Renal cortical epithelial cell (primary cell): ENCODE measurements around the gene RAX2. TPM values are rescaled to one million over a fixed set of nuclear protein-coding genes. Genes with fewer than 3 reads are reported as not detected.
"Not testable (repeated sequence)": the region's sequence is repeated elsewhere in the genome, so short reads cannot be mapped to it uniquely, and the experiment has no call there.

Experiments used
- DNase-seq: peaks from one replicate; pipeline ENCODE4 v3.0.0-alpha.2; 2011; ENCODE audit warnings: low read depth
- total RNA-seq: library from RNA; depleted of rRNA; stranded (reverse); fragments of >200 nt; gene quantifications from 2 replicates; pipeline ENCODE4 v1.2.3, GENCODE V29; 2014

RAX2 gene
- not detected in 2 replicates for total RNA-seq

- DNase-seq: no peak
Observed at GRCh38 chr19:3771906-3772455, at the start of gene RAX2. Gene RAX2, minus strand, starts transcription at chr19:3772228. Its CDS starts 486 bp downstream, at chr19:3771742.

GRCh38 chr19:3821156-3821555, 49.1 kb upstream of the RAX2 start:
- DNase-seq: no peak

GRCh38 chr19:3819989-3820388, 48.0 kb upstream of the RAX2 start:
- no peak for DNase-seq

GRCh38 chr19:3818918-3819317, 46.9 kb upstream of the RAX2 start:
- no peak for DNase-seq

GRCh38 chr19:3818466-3818865, 46.4 kb upstream of the RAX2 start:
- DNase-seq: peak; percentile 7

- no peak for DNase-seq
Observed at GRCh38 chr19:3817761-3818160, 45.7 kb upstream of the RAX2 start.

- DNase-seq: no peak
Observed at GRCh38 chr19:3816566-3817218, 44.7 kb upstream of the RAX2 start.

GRCh38 chr19:3816148-3816547, 44.1 kb upstream of the RAX2 start:
- DNase-seq: not testable (repeated sequence)

- no peak for DNase-seq
Observed at GRCh38 chr19:3814648-3815047, 42.6 kb upstream of the RAX2 start.

GRCh38 chr19:3813473-3814392, 41.7 kb upstream of the RAX2 start:
- no peak for DNase-seq

- DNase-seq: no peak
Observed at GRCh38 chr19:3810708-3811355, 38.8 kb upstream of the RAX2 start.

- no peak for DNase-seq
Observed at GRCh38 chr19:3809881-3810707, 38.1 kb upstream of the RAX2 start.

- no peak for DNase-seq
Observed at GRCh38 chr19:3808420-3809143, 36.6 kb upstream of the RAX2 start.

GRCh38 chr19:3807574-3808354, 35.7 kb upstream of the RAX2 start:
- no peak for DNase-seq

GRCh38 chr19:3807131-3807480, 35.1 kb upstream of the RAX2 start:
- DNase-seq: no peak

- DNase-seq: no peak
Observed at GRCh38 chr19:3805859-3806258, 33.8 kb upstream of the RAX2 start.

GRCh38 chr19:3804429-3804828, 32.4 kb upstream of the RAX2 start:
- no peak for DNase-seq

GRCh38 chr19:3803986-3804385, 32.0 kb upstream of the RAX2 start:
- DNase-seq: no peak

- DNase-seq: no peak
Observed at GRCh38 chr19:3803114-3803888, 31.3 kb upstream of the RAX2 start.
